PC-3 (cell line): Measurements from ENCODE around the gene AGAP3.

Experiments used
- EZH2 ChIP-seq: fragments of 300-600 bp; sonication (generic); IDR thresholded peaks from one replicate; pipeline ENCODE4 v1.6.1; 2017; ENCODE audit warnings: antibody characterized with exemption, mild to moderate bottlenecking, low read length; ENCODE audit not compliant: unreplicated experiment
- EZH2phosphoT487 ChIP-seq: fragments of 300-600 bp; sonication (generic); IDR thresholded peaks from 2 replicates; pipeline ENCODE4 v1.6.1; 2018; ENCODE audit warnings: mild to moderate bottlenecking, antibody characterized with exemption, low read length, borderline replicate concordance
- TF ChIP-seq, protein P1 (sequence below): fragments of 300-600 bp; sonication (generic); conservative IDR thresholded peaks from 2 replicates; pipeline ENCODE4 v1.5.1; 2017; ENCODE audit warnings: antibody characterized with exemption, low read depth, mild to moderate bottlenecking, low read length

GRCh38 chr7:151078233-151079040, 7.8 kb upstream of the AGAP3 start:
- TF ChIP-seq EZH2 (no peak), EZH2phosphoT487 (no peak)
- TF ChIP-seq, protein P1, sequence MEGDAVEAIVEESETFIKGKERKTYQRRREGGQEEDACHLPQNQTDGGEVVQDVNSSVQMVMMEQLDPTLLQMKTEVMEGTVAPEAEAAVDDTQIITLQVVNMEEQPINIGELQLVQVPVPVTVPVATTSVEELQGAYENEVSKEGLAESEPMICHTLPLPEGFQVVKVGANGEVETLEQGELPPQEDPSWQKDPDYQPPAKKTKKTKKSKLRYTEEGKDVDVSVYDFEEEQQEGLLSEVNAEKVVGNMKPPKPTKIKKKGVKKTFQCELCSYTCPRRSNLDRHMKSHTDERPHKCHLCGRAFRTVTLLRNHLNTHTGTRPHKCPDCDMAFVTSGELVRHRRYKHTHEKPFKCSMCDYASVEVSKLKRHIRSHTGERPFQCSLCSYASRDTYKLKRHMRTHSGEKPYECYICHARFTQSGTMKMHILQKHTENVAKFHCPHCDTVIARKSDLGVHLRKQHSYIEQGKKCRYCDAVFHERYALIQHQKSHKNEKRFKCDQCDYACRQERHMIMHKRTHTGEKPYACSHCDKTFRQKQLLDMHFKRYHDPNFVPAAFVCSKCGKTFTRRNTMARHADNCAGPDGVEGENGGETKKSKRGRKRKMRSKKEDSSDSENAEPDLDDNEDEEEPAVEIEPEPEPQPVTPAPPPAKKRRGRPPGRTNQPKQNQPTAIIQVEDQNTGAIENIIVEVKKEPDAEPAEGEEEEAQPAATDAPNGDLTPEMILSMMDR: no peak
